Measurements from ENCODE around the gene PNPLA6. TPM values are rescaled to one million over a fixed set of nuclear protein-coding genes. Genes with fewer than 3 reads are reported as not detected.
"Not testable (repeated sequence)": the region's sequence is repeated elsewhere in the genome, so short reads cannot be mapped to it uniquely, and the experiment has no call there.

The PNPLA6 gene
- polyA plus RNA-seq, 1 donor = 45.4 TPM

- not testable (repeated sequence) for DNase-seq; H3K9me3 ChIP-seq (ENCODE audit: control insufficient read depth, low read depth, low read length); H3K27ac ChIP-seq (ENCODE audit: low read length); H3K4me1 ChIP-seq (ENCODE audit: control insufficient read depth, insufficient read depth, low read length); H3K4me3 ChIP-seq (ENCODE audit: low read length); H3K27me3 ChIP-seq (ENCODE audit: control insufficient read depth, insufficient read depth, low read length); H3K36me3 ChIP-seq (ENCODE audit: control insufficient read depth, insufficient read depth, low read length)
- WGBS (ENCODE audit: insufficient coverage, low lambda C conversion rate) = 86% methylated on average over 1 of the region's 1 CpG
These were observed 41.9 kb downstream of the PNPLA6 start for GRCh38 chr19:7577422-7577821.

GRCh38 chr19:7578127-7578526 lies 42.6 kb downstream of the PNPLA6 start:
- Histone ChIP-seq H3K27me3 (ENCODE audit: control insufficient read depth, insufficient read depth, low read length) (peaks cover 5% of the 10 kb centered on the region), H3K9me3 (ENCODE audit: control insufficient read depth, low read depth, low read length) (no peaks in the 10 kb centered on the region), H3K4me1 (ENCODE audit: control insufficient read depth, insufficient read depth, low read length) (no peaks in the 10 kb centered on the region), H3K27ac (ENCODE audit: low read length) (no peak overlapping the region), H3K36me3 (ENCODE audit: control insufficient read depth, insufficient read depth, low read length) (no peaks in the 10 kb centered on the region), H3K4me3 (ENCODE audit: low read length) (no peak overlapping the region)
- DNase-seq = no peak
- no CpG with 5 or more reads among the region's 6 CpGs for WGBS (ENCODE audit: insufficient coverage, low lambda C conversion rate)

- no peaks in the 10 kb centered on the region for H3K9me3 ChIP-seq (ENCODE audit: control insufficient read depth, low read depth, low read length)
- H3K27ac ChIP-seq (ENCODE audit: low read length) = no peak overlapping the region
- no peak overlapping the region for H3K4me3 ChIP-seq (ENCODE audit: low read length)
- H3K4me1 ChIP-seq (ENCODE audit: control insufficient read depth, insufficient read depth, low read length) = no peaks in the 10 kb centered on the region
- no CpG with 5 or more reads among the region's 6 CpGs for WGBS (ENCODE audit: insufficient coverage, low lambda C conversion rate)
- DNase-seq = no peak
- peaks cover 5% of the 10 kb centered on the region for H3K27me3 ChIP-seq (ENCODE audit: control insufficient read depth, insufficient read depth, low read length)
- H3K36me3 ChIP-seq (ENCODE audit: control insufficient read depth, insufficient read depth, low read length) = no peaks in the 10 kb centered on the region
These were observed 43.7 kb downstream of the PNPLA6 start for GRCh38 chr19:7579182-7579581.

- Histone ChIP-seq H3K4me1 (ENCODE audit: control insufficient read depth, insufficient read depth, low read length) (no peaks in the 10 kb centered on the region), H3K36me3 (ENCODE audit: control insufficient read depth, insufficient read depth, low read length) (no peaks in the 10 kb centered on the region), H3K4me3 (ENCODE audit: low read length) (no peak overlapping the region), H3K9me3 (ENCODE audit: control insufficient read depth, low read depth, low read length) (no peaks in the 10 kb centered on the region), H3K27ac (ENCODE audit: low read length) (no peak overlapping the region), H3K27me3 (ENCODE audit: control insufficient read depth, insufficient read depth, low read length) (peaks cover 5% of the 10 kb centered on the region)
- WGBS (ENCODE audit: insufficient coverage, low lambda C conversion rate) = no CpG with 5 or more reads among the region's 11 CpGs
- DNase-seq = no peak
These were observed 46.9 kb downstream of the PNPLA6 start for GRCh38 chr19:7582446-7582845.

GRCh38 chr19:7589822-7590221 lies 54.3 kb downstream of the PNPLA6 start:
- H3K27ac ChIP-seq (ENCODE audit: low read length) = no peak overlapping the region
- no CpG with 5 or more reads among the region's 7 CpGs for WGBS (ENCODE audit: insufficient coverage, low lambda C conversion rate)
- no peaks in the 10 kb centered on the region for H3K27me3 ChIP-seq (ENCODE audit: control insufficient read depth, insufficient read depth, low read length)
- H3K4me1 ChIP-seq (ENCODE audit: control insufficient read depth, insufficient read depth, low read length) = no peaks in the 10 kb centered on the region
- no peak overlapping the region for H3K4me3 ChIP-seq (ENCODE audit: low read length)
- H3K36me3 ChIP-seq (ENCODE audit: control insufficient read depth, insufficient read depth, low read length) = no peaks in the 10 kb centered on the region
- no peaks in the 10 kb centered on the region for H3K9me3 ChIP-seq (ENCODE audit: control insufficient read depth, low read depth, low read length)
- no peak for DNase-seq

- DNase-seq = peak in 1 of 2 donors; percentile 53
- no peaks in the 10 kb centered on the region for H3K4me1 ChIP-seq (ENCODE audit: control insufficient read depth, insufficient read depth, low read length)
- H3K27ac ChIP-seq (ENCODE audit: low read length) = no peak overlapping the region
- H3K9me3 ChIP-seq (ENCODE audit: control insufficient read depth, low read depth, low read length) = no peaks in the 10 kb centered on the region
- WGBS (ENCODE audit: insufficient coverage, low lambda C conversion rate) = no CpG with 5 or more reads among the region's 8 CpGs
- no peaks in the 10 kb centered on the region for H3K36me3 ChIP-seq (ENCODE audit: control insufficient read depth, insufficient read depth, low read length)
- no peaks in the 10 kb centered on the region for H3K27me3 ChIP-seq (ENCODE audit: control insufficient read depth, insufficient read depth, low read length)
- H3K4me3 ChIP-seq (ENCODE audit: low read length) = no peak overlapping the region
These were observed 54.7 kb downstream of the PNPLA6 start for GRCh38 chr19:7590256-7590655.

GRCh38 chr19:7595466-7596133 lies 60.1 kb downstream of the PNPLA6 start, which contains the start of gene CAMSAP3:
CAMSAP3 (plus strand) TSS chr19:7595863; CDS start chr19:7596003, 140 bp downstream.
- Histone ChIP-seq H3K27me3 (ENCODE audit: control insufficient read depth, insufficient read depth, low read length) (peaks cover 8% of the 10 kb centered on the region), H3K4me1 (ENCODE audit: control insufficient read depth, insufficient read depth, low read length) (no peaks in the 10 kb centered on the region), H3K27ac (ENCODE audit: low read length) (peak within 1 kb of the TSS; percentile 48), H3K36me3 (ENCODE audit: control insufficient read depth, insufficient read depth, low read length) (peaks cover 6% of the 10 kb centered on the region), H3K9me3 (ENCODE audit: control insufficient read depth, low read depth, low read length) (no peaks in the 10 kb centered on the region), H3K4me3 (ENCODE audit: low read length) (peak within 1 kb of the TSS; percentile 81)
- peak; percentile 73 to 92 for DNase-seq
- no CpG with 5 or more reads among the region's 78 CpGs for WGBS (ENCODE audit: insufficient coverage, low lambda C conversion rate)

- DNase-seq = peak in 1 of 2 donors; percentile 48
- H3K36me3 ChIP-seq (ENCODE audit: control insufficient read depth, insufficient read depth, low read length) = peaks cover 6% of the 10 kb centered on the region
- H3K9me3 ChIP-seq (ENCODE audit: control insufficient read depth, low read depth, low read length) = no peaks in the 10 kb centered on the region
- H3K4me3 ChIP-seq (ENCODE audit: low read length) = peak overlapping the region; percentile 81
- no peaks in the 10 kb centered on the region for H3K4me1 ChIP-seq (ENCODE audit: control insufficient read depth, insufficient read depth, low read length)
- peak overlapping the region; percentile 48 for H3K27ac ChIP-seq (ENCODE audit: low read length)
- no CpG with 5 or more reads among the region's 70 CpGs for WGBS (ENCODE audit: insufficient coverage, low lambda C conversion rate)
- H3K27me3 ChIP-seq (ENCODE audit: control insufficient read depth, insufficient read depth, low read length) = peaks cover 8% of the 10 kb centered on the region
These were observed 60.9 kb downstream of the PNPLA6 start for GRCh38 chr19:7596211-7596937.

GRCh38 chr19:7597689-7598088 lies 62.2 kb downstream of the PNPLA6 start:
- DNase-seq = no peak
- H3K4me1 ChIP-seq (ENCODE audit: control insufficient read depth, insufficient read depth, low read length) = no peaks in the 10 kb centered on the region
- peak overlapping the region; percentile 81 for H3K4me3 ChIP-seq (ENCODE audit: low read length)
- no peak overlapping the region for H3K27ac ChIP-seq (ENCODE audit: low read length)
- H3K9me3 ChIP-seq (ENCODE audit: control insufficient read depth, low read depth, low read length) = no peaks in the 10 kb centered on the region
- H3K36me3 ChIP-seq (ENCODE audit: control insufficient read depth, insufficient read depth, low read length) = peaks cover 6% of the 10 kb centered on the region
- H3K27me3 ChIP-seq (ENCODE audit: control insufficient read depth, insufficient read depth, low read length) = peaks cover 8% of the 10 kb centered on the region
- no CpG with 5 or more reads among the region's 9 CpGs for WGBS (ENCODE audit: insufficient coverage, low lambda C conversion rate)

- 80% methylated on average over 1 of the region's 6 CpGs for WGBS (ENCODE audit: insufficient coverage, low lambda C conversion rate)
- no peak overlapping the region for H3K4me3 ChIP-seq (ENCODE audit: low read length)
- H3K27me3 ChIP-seq (ENCODE audit: control insufficient read depth, insufficient read depth, low read length) = peaks cover 8% of the 10 kb centered on the region
- H3K27ac ChIP-seq (ENCODE audit: low read length) = no peak overlapping the region
- H3K4me1 ChIP-seq (ENCODE audit: control insufficient read depth, insufficient read depth, low read length) = no peaks in the 10 kb centered on the region
- no peaks in the 10 kb centered on the region for H3K9me3 ChIP-seq (ENCODE audit: control insufficient read depth, low read depth, low read length)
- DNase-seq = no peak
- H3K36me3 ChIP-seq (ENCODE audit: control insufficient read depth, insufficient read depth, low read length) = peaks cover 6% of the 10 kb centered on the region
These were observed 62.7 kb downstream of the PNPLA6 start for GRCh38 chr19:7598180-7598579.
